Measurements from ENCODE around the gene MAP3K13.

Gene MAP3K13

DNA sequence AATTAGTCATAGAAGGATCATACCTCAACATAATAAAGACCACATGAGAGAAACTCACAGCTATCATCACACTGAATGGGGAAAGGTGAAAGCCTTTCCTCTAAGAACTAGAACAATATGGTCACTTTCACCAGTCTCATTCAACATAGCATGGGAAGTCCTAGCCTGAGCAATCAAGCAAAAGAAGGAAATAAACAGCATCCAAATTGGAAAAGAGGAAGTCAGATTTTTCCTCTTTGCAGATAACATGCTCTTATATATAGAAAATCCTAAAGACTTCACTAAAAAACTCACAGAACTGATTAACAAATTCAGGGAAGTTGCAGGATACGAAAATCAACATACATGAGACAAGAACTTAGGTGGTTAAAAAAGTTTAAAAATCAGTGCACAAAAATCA is 24.7 kb downstream of the MAP3K13 start:
- in situ Hi-C loops (cut with MboI; ENCODE audit: low pct_unique_long_range_greater_than_20kb, low sequenced_read_pairs, unreplicated experiment), result no loop called here
- no peak for DNase-seq (ENCODE audit: low spot score)
- TF ChIP-seq, protein P1, sequence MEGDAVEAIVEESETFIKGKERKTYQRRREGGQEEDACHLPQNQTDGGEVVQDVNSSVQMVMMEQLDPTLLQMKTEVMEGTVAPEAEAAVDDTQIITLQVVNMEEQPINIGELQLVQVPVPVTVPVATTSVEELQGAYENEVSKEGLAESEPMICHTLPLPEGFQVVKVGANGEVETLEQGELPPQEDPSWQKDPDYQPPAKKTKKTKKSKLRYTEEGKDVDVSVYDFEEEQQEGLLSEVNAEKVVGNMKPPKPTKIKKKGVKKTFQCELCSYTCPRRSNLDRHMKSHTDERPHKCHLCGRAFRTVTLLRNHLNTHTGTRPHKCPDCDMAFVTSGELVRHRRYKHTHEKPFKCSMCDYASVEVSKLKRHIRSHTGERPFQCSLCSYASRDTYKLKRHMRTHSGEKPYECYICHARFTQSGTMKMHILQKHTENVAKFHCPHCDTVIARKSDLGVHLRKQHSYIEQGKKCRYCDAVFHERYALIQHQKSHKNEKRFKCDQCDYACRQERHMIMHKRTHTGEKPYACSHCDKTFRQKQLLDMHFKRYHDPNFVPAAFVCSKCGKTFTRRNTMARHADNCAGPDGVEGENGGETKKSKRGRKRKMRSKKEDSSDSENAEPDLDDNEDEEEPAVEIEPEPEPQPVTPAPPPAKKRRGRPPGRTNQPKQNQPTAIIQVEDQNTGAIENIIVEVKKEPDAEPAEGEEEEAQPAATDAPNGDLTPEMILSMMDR (IDR thresholded peaks at IDR 0.05; ENCODE audit: extremely low read depth, insufficient read depth, missing control alignments), result no peak

- TF ChIP-seq, protein P1 (IDR thresholded peaks at IDR 0.05; ENCODE audit: extremely low read depth, insufficient read depth, missing control alignments), result no peak
- in situ Hi-C loops (cut with MboI; ENCODE audit: low pct_unique_long_range_greater_than_20kb, low sequenced_read_pairs, unreplicated experiment), result no loop called here
- DNase-seq (ENCODE audit: low spot score), result no peak
These were observed 30.1 kb downstream of the MAP3K13 start for GRCh38 chr3:185393055-185393454.

GRCh38 chr3:185397676-185398075 is 34.7 kb downstream of the MAP3K13 start:
- TF ChIP-seq, protein P1 (IDR thresholded peaks at IDR 0.05; ENCODE audit: extremely low read depth, insufficient read depth, missing control alignments), result no peak
- in situ Hi-C loops (cut with MboI; ENCODE audit: low pct_unique_long_range_greater_than_20kb, low sequenced_read_pairs, unreplicated experiment), result no loop called here
- no peak for DNase-seq (ENCODE audit: low spot score)

GRCh38 chr3:185399737-185400667 is 37.1 kb downstream of the MAP3K13 start:
- no peak for DNase-seq (ENCODE audit: low spot score)
- TF ChIP-seq, protein P1 (IDR thresholded peaks at IDR 0.05; ENCODE audit: extremely low read depth, insufficient read depth, missing control alignments), result no peak
- in situ Hi-C loops (cut with MboI; ENCODE audit: low pct_unique_long_range_greater_than_20kb, low sequenced_read_pairs, unreplicated experiment), result no loop called here

GRCh38 chr3:185400866-185401265 is 37.9 kb downstream of the MAP3K13 start:
- in situ Hi-C loops (cut with MboI; ENCODE audit: low pct_unique_long_range_greater_than_20kb, low sequenced_read_pairs, unreplicated experiment), result no loop called here
- no peak for DNase-seq (ENCODE audit: low spot score)
- TF ChIP-seq, protein P1 (IDR thresholded peaks at IDR 0.05; ENCODE audit: extremely low read depth, insufficient read depth, missing control alignments), result no peak

DNA sequence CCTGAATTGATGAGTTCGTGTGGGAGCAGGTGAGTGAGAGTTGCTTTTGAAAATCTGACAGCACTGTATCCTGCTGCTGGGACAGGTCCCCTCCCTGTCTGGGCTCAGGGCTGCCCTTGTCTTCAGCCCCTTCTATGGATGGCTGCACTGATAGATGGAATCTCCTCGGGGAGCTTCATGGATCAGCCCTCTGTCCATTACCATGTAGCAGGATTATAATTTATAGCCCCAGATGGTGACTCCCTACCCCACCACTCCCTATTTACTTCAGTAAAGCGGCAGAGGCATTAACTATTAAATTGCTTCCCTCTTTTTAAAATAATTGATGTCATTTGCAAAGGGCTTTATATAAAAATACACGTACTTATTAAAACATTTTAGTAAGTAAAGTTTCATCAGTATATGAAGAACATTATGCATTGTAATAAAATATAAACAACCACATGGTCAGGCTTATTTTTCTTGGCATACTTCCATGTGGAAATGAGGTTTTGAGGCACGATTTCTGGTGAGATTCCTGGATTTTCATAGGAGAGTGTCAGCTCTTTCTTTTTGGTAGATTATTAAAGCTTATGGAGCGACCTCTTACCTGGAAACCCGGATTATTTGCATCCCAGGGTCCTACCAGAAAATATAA is 38.5 kb downstream of the MAP3K13 start:
- in situ Hi-C loops (cut with MboI; ENCODE audit: low pct_unique_long_range_greater_than_20kb, low sequenced_read_pairs, unreplicated experiment), result no loop called here
- no peak for DNase-seq (ENCODE audit: low spot score)
- TF ChIP-seq, protein P1 (IDR thresholded peaks at IDR 0.05; ENCODE audit: extremely low read depth, insufficient read depth, missing control alignments), result no peak
